Fibroblast of peridontal ligament (primary cell): Measurements from ENCODE around the gene PRKG1.

Experiments used
- DNase-seq: peaks from one replicate; pipeline ENCODE4 v3.0.0-alpha.2; 2010; ENCODE audit errors: extremely low read depth

PRKG1 gene

GRCh38 chr10:51920672-51921071 is 846.4 kb downstream of the PRKG1 start:
- no peak for DNase-seq

GRCh38 chr10:51924359-51924758 is 850.1 kb downstream of the PRKG1 start:
- no peak for DNase-seq

GRCh38 chr10:51926337-51926736 is 852.0 kb downstream of the PRKG1 start:
- DNase-seq: no peak

GRCh38 chr10:51928162-51928561 is 853.9 kb downstream of the PRKG1 start:
- no peak for DNase-seq

- DNase-seq: no peak
Observed at GRCh38 chr10:51932530-51932929, 858.2 kb downstream of the PRKG1 start.

GRCh38 chr10:51934373-51934772 is 860.1 kb downstream of the PRKG1 start:
- no peak for DNase-seq

- no peak for DNase-seq
Observed at GRCh38 chr10:51935341-51935740, 861.1 kb downstream of the PRKG1 start.

- peak; percentile 88 for DNase-seq
Observed at GRCh38 chr10:51937308-51938140, 863.2 kb downstream of the PRKG1 start.

- DNase-seq: no peak
Observed at GRCh38 chr10:51950371-51950995, 876.2 kb downstream of the PRKG1 start.

- DNase-seq: no peak
Observed at GRCh38 chr10:51950996-51951555, 876.8 kb downstream of the PRKG1 start.

GRCh38 chr10:51951601-51952000 is 877.3 kb downstream of the PRKG1 start:
- DNase-seq: no peak

GRCh38 chr10:51952056-51952455 is 877.8 kb downstream of the PRKG1 start:
- peak; percentile 8 for DNase-seq

GRCh38 chr10:51955696-51956095 is 881.4 kb downstream of the PRKG1 start:
- DNase-seq: no peak

GRCh38 chr10:51956822-51957221 is 882.5 kb downstream of the PRKG1 start:
- no peak for DNase-seq

GRCh38 chr10:51960494-51960895 is 886.2 kb downstream of the PRKG1 start:
- peak; percentile 92 for DNase-seq

GRCh38 chr10:51961401-51961800 is 887.1 kb downstream of the PRKG1 start:
- no peak for DNase-seq

GRCh38 chr10:51964630-51965029 is 890.3 kb downstream of the PRKG1 start:
- DNase-seq: peak; percentile 9

GRCh38 chr10:51965451-51965850 is 891.2 kb downstream of the PRKG1 start:
- no peak for DNase-seq

GRCh38 chr10:51972733-51973346 is 898.6 kb downstream of the PRKG1 start:
- no peak for DNase-seq

- DNase-seq: no peak
Observed at GRCh38 chr10:51980752-51981151, 906.5 kb downstream of the PRKG1 start.

- no peak for DNase-seq
Observed at GRCh38 chr10:51981731-51982130, 907.4 kb downstream of the PRKG1 start.

GRCh38 chr10:51983481-51983880 is 909.2 kb downstream of the PRKG1 start:
- no peak for DNase-seq

GRCh38 chr10:51985336-51985735 is 911.0 kb downstream of the PRKG1 start:
- peak; percentile 24 for DNase-seq
